ENCODE results near the gene VTI1B.
"Not testable (repeated sequence)": the region's sequence is repeated elsewhere in the genome, so short reads cannot be mapped to it uniquely, and the experiment has no call there.

Gene VTI1B

GRCh38 chr14:67602995-67603545 is 71.4 kb downstream of the VTI1B start:
- TF ChIP-seq, protein P1, sequence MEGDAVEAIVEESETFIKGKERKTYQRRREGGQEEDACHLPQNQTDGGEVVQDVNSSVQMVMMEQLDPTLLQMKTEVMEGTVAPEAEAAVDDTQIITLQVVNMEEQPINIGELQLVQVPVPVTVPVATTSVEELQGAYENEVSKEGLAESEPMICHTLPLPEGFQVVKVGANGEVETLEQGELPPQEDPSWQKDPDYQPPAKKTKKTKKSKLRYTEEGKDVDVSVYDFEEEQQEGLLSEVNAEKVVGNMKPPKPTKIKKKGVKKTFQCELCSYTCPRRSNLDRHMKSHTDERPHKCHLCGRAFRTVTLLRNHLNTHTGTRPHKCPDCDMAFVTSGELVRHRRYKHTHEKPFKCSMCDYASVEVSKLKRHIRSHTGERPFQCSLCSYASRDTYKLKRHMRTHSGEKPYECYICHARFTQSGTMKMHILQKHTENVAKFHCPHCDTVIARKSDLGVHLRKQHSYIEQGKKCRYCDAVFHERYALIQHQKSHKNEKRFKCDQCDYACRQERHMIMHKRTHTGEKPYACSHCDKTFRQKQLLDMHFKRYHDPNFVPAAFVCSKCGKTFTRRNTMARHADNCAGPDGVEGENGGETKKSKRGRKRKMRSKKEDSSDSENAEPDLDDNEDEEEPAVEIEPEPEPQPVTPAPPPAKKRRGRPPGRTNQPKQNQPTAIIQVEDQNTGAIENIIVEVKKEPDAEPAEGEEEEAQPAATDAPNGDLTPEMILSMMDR (IDR thresholded peaks at IDR 0.05; ENCODE audit: insufficient read depth, missing control alignments): no peak
- DNase-seq (ENCODE audit: insufficient read length, low spot score) (no peak), FAIRE-seq (no peak)

DNA sequence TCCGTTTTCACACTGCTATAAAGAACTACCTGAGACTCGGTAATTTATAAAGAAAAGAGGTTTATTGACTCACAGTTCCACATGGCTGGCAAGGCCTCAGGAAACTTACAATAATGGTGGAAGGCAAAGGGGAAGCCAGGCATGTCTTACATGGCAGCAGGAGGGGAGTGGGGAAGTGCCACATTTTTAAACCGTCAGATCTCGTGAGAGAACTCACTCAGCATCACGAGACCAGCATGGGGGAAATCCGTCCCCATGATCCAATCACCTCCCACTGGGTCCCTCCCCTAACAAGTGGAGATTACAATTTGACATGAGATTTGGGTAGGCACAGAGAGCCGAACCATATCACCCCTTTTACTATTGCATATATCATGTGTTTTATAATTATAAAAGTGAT is 72.4 kb downstream of the VTI1B start:
- FAIRE-seq (no peak), DNase-seq (ENCODE audit: insufficient read length, low spot score) (no peak)
- TF ChIP-seq, protein P1 (IDR thresholded peaks at IDR 0.05; ENCODE audit: insufficient read depth, missing control alignments): no peak

- not testable (repeated sequence) for FAIRE-seq; DNase-seq (ENCODE audit: insufficient read length, low spot score)
These were observed 73.9 kb downstream of the VTI1B start for GRCh38 chr14:67600562-67600974.

- FAIRE-seq (no peak), DNase-seq (ENCODE audit: insufficient read length, low spot score) (peak; percentile 85)
- TF ChIP-seq, protein P1 (IDR thresholded peaks at IDR 0.05; ENCODE audit: insufficient read depth, missing control alignments): peak; percentile 37
These were observed 74.5 kb downstream of the VTI1B start, which contains the start of gene PIGH for GRCh38 chr14:67599698-67600561. TSS of gene PIGH (minus strand) at chr14:67600268. CDS start at chr14:67600203, 65 bp downstream.
